ENCODE data around the gene IQCN.

IQCN gene

DNA sequence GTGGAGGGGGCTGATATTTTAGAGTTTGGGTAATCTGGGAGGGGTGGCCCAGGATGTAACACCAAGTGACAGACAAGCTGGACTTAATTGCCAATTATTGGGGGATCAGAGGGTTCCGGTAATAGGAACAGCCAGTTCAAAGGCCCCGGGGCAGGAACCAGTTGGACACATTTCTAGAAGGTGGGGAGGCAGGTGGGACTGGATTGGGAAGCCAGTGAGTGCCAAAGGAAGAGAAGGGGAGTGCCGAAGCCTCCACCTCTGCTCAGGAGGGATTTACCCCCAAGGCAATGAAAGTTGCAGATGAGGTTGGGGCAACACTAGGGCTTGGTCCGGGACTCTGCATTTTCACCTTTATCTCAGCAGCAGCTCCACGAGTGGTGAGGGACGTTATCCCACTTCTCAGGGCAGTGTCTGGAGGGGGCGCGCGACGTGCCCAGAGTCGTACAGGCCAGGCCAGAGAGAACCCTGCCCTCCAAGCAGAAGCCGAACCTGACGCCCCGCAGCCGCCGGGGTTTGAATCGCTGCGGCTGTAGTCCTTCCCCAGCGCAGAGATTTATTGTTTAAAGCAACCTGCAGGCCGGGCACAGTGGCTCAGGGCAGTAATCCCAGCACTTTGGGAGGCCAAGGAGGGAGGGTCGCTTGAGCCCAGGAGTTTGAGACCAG, 12.9 kb upstream of the IQCN start:
- no peak for TF ChIP-seq FOXP2 (optimal IDR thresholded peaks at IDR 0.05; ENCODE audit: borderline replicate concordance, extremely low read depth, extremely low read length, insufficient read depth)
- no peak for TF ChIP-seq SIN3A (IDR thresholded peaks at IDR 0.05; ENCODE audit: borderline replicate concordance, insufficient read depth, low read length)
- TF ChIP-seq REST (IDR thresholded peaks at IDR 0.05; ENCODE audit: insufficient read depth in 1 of 2, low read depth in 2 of 2, low read length in 2 of 2) = no peak
- TF ChIP-seq POLR2AphosphoS5 (IDR thresholded peaks at IDR 0.05; ENCODE audit: low read depth, low read length) = no peak
- no peak for TF ChIP-seq TAF1 (IDR thresholded peaks at IDR 0.05; ENCODE audit: borderline replicate concordance, insufficient read depth, low read length)

GRCh38 chr19:18284712-18285360, 10.6 kb upstream of the IQCN start:
- TF ChIP-seq SIN3A (IDR thresholded peaks at IDR 0.05; ENCODE audit: borderline replicate concordance, insufficient read depth, low read length) (no peak), POLR2AphosphoS5 (IDR thresholded peaks at IDR 0.05; ENCODE audit: low read depth, low read length) (no peak), TAF1 (IDR thresholded peaks at IDR 0.05; ENCODE audit: borderline replicate concordance, insufficient read depth, low read length) (no peak), FOXP2 (optimal IDR thresholded peaks at IDR 0.05; ENCODE audit: borderline replicate concordance, extremely low read depth, extremely low read length, insufficient read depth) (no peak), REST (IDR thresholded peaks at IDR 0.05; ENCODE audit: insufficient read depth in 1 of 2, low read depth in 2 of 2, low read length in 2 of 2) (no peak)

GRCh38 chr19:18283338-18283737, 9.1 kb upstream of the IQCN start:
- TF ChIP-seq POLR2AphosphoS5 (IDR thresholded peaks at IDR 0.05; ENCODE audit: low read depth, low read length) = no peak
- TF ChIP-seq SIN3A (IDR thresholded peaks at IDR 0.05; ENCODE audit: borderline replicate concordance, insufficient read depth, low read length) = no peak

DNA sequence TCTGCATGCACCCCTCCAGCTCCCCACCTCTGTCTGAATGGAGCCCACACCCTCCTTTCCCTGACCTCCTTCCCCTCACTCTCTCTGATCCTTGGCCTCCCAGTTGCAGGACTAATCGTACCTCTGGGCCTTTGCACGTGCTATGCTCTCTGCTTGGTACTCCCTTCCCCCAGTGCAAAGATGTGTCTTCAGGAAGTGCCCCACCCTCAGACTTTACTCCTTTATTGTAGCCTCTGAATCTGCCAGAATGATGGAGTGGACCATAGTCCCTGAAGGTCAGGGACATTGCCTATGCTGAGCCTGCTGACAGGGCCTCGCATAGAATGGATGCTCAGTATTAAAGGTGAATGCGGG, 8.5 kb upstream of the IQCN start:
- no peak; the same call in none of the 2 replicates for TF ChIP-seq POLR2AphosphoS5 (IDR thresholded peaks at IDR 0.05; ENCODE audit: low read depth, low read length)
- no peak for TF ChIP-seq TAF1 (IDR thresholded peaks at IDR 0.05; ENCODE audit: borderline replicate concordance, insufficient read depth, low read length)
- no peak for TF ChIP-seq SIN3A (IDR thresholded peaks at IDR 0.05; ENCODE audit: borderline replicate concordance, insufficient read depth, low read length)
- TF ChIP-seq REST (IDR thresholded peaks at IDR 0.05; ENCODE audit: insufficient read depth in 1 of 2, low read depth in 2 of 2, low read length in 2 of 2) = no peak
- no peak for TF ChIP-seq FOXP2 (optimal IDR thresholded peaks at IDR 0.05; ENCODE audit: borderline replicate concordance, extremely low read depth, extremely low read length, insufficient read depth)

GRCh38 chr19:18282021-18282787, 8.0 kb upstream of the IQCN start:
- peak; percentile 53 for TF ChIP-seq POLR2AphosphoS5 (IDR thresholded peaks at IDR 0.05; ENCODE audit: low read depth, low read length)
- no peak for TF ChIP-seq FOXP2 (optimal IDR thresholded peaks at IDR 0.05; ENCODE audit: borderline replicate concordance, extremely low read depth, extremely low read length, insufficient read depth)

Measured in PFSK-1 (cell line).